CD14-positive monocyte (primary cell): ENCODE measurements around the gene PDCD2. TPM values are rescaled to one million over a fixed set of nuclear protein-coding genes. Genes with fewer than 3 reads are reported as not detected.

Source experiments
- DNase-seq, 3 donors: peaks; one replicate each; pipeline ENCODE4 v3.0.0-alpha.2; 2011 to 2022
- H2AFZ ChIP-seq: 2 replicates; pipeline ENCODE4 v1.6.0; 2012; ENCODE audit warnings: mild to moderate bottlenecking, low read depth, low read length, inconsistent platforms; ENCODE audit not compliant: insufficient read depth, poor library complexity, severe bottlenecking
- H3K27ac ChIP-seq, 2 donors: 1 replicate in 1 of 2; 2 replicates in 1 of 2; pipeline ENCODE4 v1.5.1; 2012 to 2013; ENCODE audit warnings: low read length in 2 of 2, control low read depth in 1 of 2, inconsistent platforms in 1 of 2, low read depth in 1 of 2, mild to moderate bottlenecking in 1 of 2
- H3K27me3 ChIP-seq, 2 donors: one replicate each; pipeline versions ENCODE4 v1.6.0 to v1.6.1; 2011 to 2013; ENCODE audit warnings: low read length in 2 of 2; ENCODE audit not compliant: control insufficient read depth in 2 of 2, insufficient read depth in 2 of 2
- H3K36me3 ChIP-seq, 2 donors: replicated peaks in 1 of 2; 1 replicate in 1 of 2; 2 replicates in 1 of 2; pipeline versions ENCODE4 v1.5.1 to v1.6.1; 2012 to 2013; ENCODE audit warnings: low read length in 2 of 2, control low read depth in 1 of 2, inconsistent platforms in 1 of 2, mild to moderate bottlenecking in 1 of 2; ENCODE audit not compliant: insufficient read depth in 2 of 2, control insufficient read depth in 1 of 2
- H3K4me1 ChIP-seq, 2 donors: 1 replicate in 1 of 2; 2 replicates in 1 of 2; pipeline versions ENCODE4 v1.5.1 to v1.6.1; 2012 to 2013; ENCODE audit warnings: low read length in 2 of 2, control low read depth in 1 of 2, inconsistent platforms in 1 of 2, mild to moderate bottlenecking in 1 of 2, moderate library complexity in 1 of 2; ENCODE audit not compliant: insufficient read depth in 2 of 2, control insufficient read depth in 1 of 2
- H3K4me2 ChIP-seq: replicated peaks from 2 replicates; pipeline ENCODE3; 2012; ENCODE audit warnings: low read length, moderate library complexity, mild to moderate bottlenecking; ENCODE audit not compliant: poor library complexity, severe bottlenecking; ENCODE audit errors: extremely low read depth
- H3K4me3 ChIP-seq, 3 experiments: fragments of 200-600 bp in 1 of 3; sonication (generic) in 1 of 3; replicated peaks in 1 of 3; 1 replicate in 2 of 3; 2 replicates in 1 of 3; pipeline ENCODE4 v1.5.1; 2011 to 2013; ENCODE audit warnings: low read length in 3 of 3, mild to moderate bottlenecking in 3 of 3, control low read depth in 2 of 3, low read depth in 2 of 3, inconsistent platforms in 1 of 3, moderate library complexity in 1 of 3
- H3K79me2 ChIP-seq: 2 replicates; pipeline ENCODE4 v1.6.0; 2012; ENCODE audit warnings: mild to moderate bottlenecking, control low read depth, inconsistent platforms, low read length, moderate library complexity; ENCODE audit not compliant: insufficient read depth
- H3K9ac ChIP-seq: 2 replicates; pipeline ENCODE4 v1.6.0; 2017; ENCODE audit warnings: low read length, mild to moderate bottlenecking; ENCODE audit not compliant: insufficient read depth, poor library complexity, severe bottlenecking
- H3K9me3 ChIP-seq, 2 donors: replicated peaks in 1 of 2; 1 replicate in 1 of 2; 2 replicates in 1 of 2; pipeline versions ENCODE4 v1.5.1 to v1.6.1; 2012 to 2013; ENCODE audit warnings: low read length in 2 of 2, control low read depth in 1 of 2; ENCODE audit not compliant: control insufficient read depth in 1 of 2, insufficient read depth in 1 of 2
- H4K20me1 ChIP-seq: 2 replicates; pipeline ENCODE4 v1.6.0; 2012; ENCODE audit warnings: mild to moderate bottlenecking, low read length, control low read depth, moderate library complexity; ENCODE audit not compliant: insufficient read depth
- H3K27ac Mint-ChIP-seq, 7 donors: one replicate each; pipeline ENCODE4 v1.8.0; 2020; ENCODE audit warnings: mild to moderate bottlenecking in 7 of 7, mixed read lengths in 7 of 7, moderate library complexity in 6 of 7, inconsistent platforms in 2 of 7
- H3K27me3 Mint-ChIP-seq, 3 donors: one replicate each; pipeline ENCODE4 v1.8.0; 2021 to 2022; ENCODE audit warnings: low read depth in 3 of 3, mild to moderate bottlenecking in 3 of 3, mixed read lengths in 3 of 3, moderate library complexity in 3 of 3, inconsistent platforms in 1 of 3
- H3K36me3 Mint-ChIP-seq, 2 donors: one replicate each; pipeline ENCODE4 v1.8.0; 2020; ENCODE audit warnings: mixed read lengths in 2 of 2, inconsistent platforms in 1 of 2, mild to moderate bottlenecking in 1 of 2
- H3K4me1 Mint-ChIP-seq: one replicate; pipeline ENCODE4 v1.8.0; 2020; ENCODE audit warnings: mild to moderate bottlenecking, mixed read lengths
- H3K4me3 Mint-ChIP-seq, 2 donors: one replicate each; pipeline ENCODE4 v1.8.0; 2020; ENCODE audit warnings: mild to moderate bottlenecking in 2 of 2, mixed read lengths in 2 of 2, moderate library complexity in 1 of 2
- H3K9me3 Mint-ChIP-seq, 7 donors: one replicate each; pipeline ENCODE4 v1.8.0; 2020 to 2022; ENCODE audit warnings: mixed read lengths in 7 of 7, mild to moderate bottlenecking in 6 of 7, moderate library complexity in 6 of 7, inconsistent platforms in 2 of 7
- WGBS: methylation state at CpG from one replicate; pipeline ENCODE4 v1.1.5; 2013; ENCODE audit warnings: missing lambda C conversion rate; ENCODE audit not compliant: insufficient coverage; 5-methylcytosine and 5-hydroxymethylcytosine counted together
- intact Hi-C, 2 donors: fragments of 100-400 bp; cut with micrococcal nuclease; formaldehyde crosslinking; loops; one replicate each; pipeline versions ENCODE4 v1.15.0 to v1.15.1; 2023
- polyA plus RNA-seq, 3 donors: library from polyadenylated mRNA; depleted of rRNA in 1 of 3; unstranded in 2 of 3; stranded (reverse) in 1 of 3; fragments of 300-500 nt in 2 of 3; fragments of >200 nt in 1 of 3; fragmentation: Illumina TruSeq in 2 of 3; gene quantifications; 1 replicate in 2 of 3; 2 replicates in 1 of 3; pipeline ENCODE4 v1.2.3, GENCODE V29; 2012 to 2021
- TF ChIP-seq, protein P1 (sequence below): fragments of 200-600 bp; IDR thresholded peaks from one replicate; pipeline ENCODE4 v1.8.0; 2022; ENCODE audit warnings: antibody characterized with exemption, mild to moderate bottlenecking

PDCD2 gene
- polyA plus RNA-seq, 3 donors: 35.7 to 81.0 (median 69.4) TPM

DNA sequence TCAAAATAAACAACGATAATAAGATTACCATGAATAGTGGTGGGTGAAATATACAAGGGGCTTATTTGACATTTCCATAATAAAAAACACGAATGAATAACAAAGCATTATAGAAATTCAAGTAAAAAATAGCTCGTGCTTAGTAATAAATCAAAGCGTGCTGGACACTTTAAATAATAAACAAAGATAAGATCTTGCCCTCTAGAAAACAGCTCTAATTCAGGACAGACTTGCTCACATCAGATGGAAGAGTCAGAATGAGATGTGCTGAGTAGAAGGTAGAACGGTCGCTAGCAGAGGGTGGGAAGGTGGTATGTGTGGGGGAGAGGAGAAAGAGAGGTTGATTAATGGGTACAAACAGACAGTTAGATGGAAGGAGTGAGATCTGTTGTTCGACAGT lies 58.6 kb downstream of the PDCD2 start:
- no peaks in the 10 kb centered on the region for H3K36me3 Mint-ChIP-seq
- Histone ChIP-seq H3K27me3 (no peaks in the 10 kb centered on the region), H3K27ac (no peak overlapping the region), H2AFZ (no peak overlapping the region), H4K20me1 (no peaks in the 10 kb centered on the region), H3K9ac (no peak overlapping the region), H3K4me3 (no peak overlapping the region), H3K36me3 (no peaks in the 10 kb centered on the region), H3K9me3 (no peaks in the 10 kb centered on the region), H3K4me1 (no peaks in the 10 kb centered on the region), H3K4me2 (no peak overlapping the region), H3K79me2 (no peaks in the 10 kb centered on the region)
- DNase-seq: no peak
- intact Hi-C loops: loop anchor here (5.0 to 10.0 kb wide), 4 partner anchors 693 to 1631 kb away; no protein-coding TSS in a partner anchor
- no peaks in the 10 kb centered on the region for H3K9me3 Mint-ChIP-seq
- H3K4me1 Mint-ChIP-seq: no peaks in the 10 kb centered on the region
- 100% methylated on average over 2 of the region's 7 CpGs for WGBS
- peaks cover 0 to 2% (median 0%) of the 10 kb centered on the region in 3 donors for H3K27me3 Mint-ChIP-seq
- TF ChIP-seq, protein P1, sequence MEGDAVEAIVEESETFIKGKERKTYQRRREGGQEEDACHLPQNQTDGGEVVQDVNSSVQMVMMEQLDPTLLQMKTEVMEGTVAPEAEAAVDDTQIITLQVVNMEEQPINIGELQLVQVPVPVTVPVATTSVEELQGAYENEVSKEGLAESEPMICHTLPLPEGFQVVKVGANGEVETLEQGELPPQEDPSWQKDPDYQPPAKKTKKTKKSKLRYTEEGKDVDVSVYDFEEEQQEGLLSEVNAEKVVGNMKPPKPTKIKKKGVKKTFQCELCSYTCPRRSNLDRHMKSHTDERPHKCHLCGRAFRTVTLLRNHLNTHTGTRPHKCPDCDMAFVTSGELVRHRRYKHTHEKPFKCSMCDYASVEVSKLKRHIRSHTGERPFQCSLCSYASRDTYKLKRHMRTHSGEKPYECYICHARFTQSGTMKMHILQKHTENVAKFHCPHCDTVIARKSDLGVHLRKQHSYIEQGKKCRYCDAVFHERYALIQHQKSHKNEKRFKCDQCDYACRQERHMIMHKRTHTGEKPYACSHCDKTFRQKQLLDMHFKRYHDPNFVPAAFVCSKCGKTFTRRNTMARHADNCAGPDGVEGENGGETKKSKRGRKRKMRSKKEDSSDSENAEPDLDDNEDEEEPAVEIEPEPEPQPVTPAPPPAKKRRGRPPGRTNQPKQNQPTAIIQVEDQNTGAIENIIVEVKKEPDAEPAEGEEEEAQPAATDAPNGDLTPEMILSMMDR: no peak
- no peak overlapping the region for H3K27ac Mint-ChIP-seq
- H3K4me3 Mint-ChIP-seq: no peak overlapping the region

Other genes starting within 250 kb of the PDCD2 start
- 100 to 1,000 TPM; 172 to 647 (median 558) TPM for gene PSMB1, start 31.3 kb downstream of the PDCD2 start, polyA plus RNA-seq
- 10 to 100 TPM in 2 of 3 donors, 1 to 10 TPM in 1; 7.3 to 14.5 (median 14.4) TPM for gene TBP, start 30.3 kb downstream of the PDCD2 start, polyA plus RNA-seq